GM03348 (cell line): ENCODE measurements around the gene PRKAG2.
"Not testable (repeated sequence)": the region's sequence is repeated elsewhere in the genome, so short reads cannot be mapped to it uniquely, and the experiment has no call there.

ENCODE experiments used
- DNase-seq: peaks from one replicate; pipeline ENCODE4 v3.0.0; 2012; ENCODE audit warnings: low spot score

Gene PRKAG2

DNA sequence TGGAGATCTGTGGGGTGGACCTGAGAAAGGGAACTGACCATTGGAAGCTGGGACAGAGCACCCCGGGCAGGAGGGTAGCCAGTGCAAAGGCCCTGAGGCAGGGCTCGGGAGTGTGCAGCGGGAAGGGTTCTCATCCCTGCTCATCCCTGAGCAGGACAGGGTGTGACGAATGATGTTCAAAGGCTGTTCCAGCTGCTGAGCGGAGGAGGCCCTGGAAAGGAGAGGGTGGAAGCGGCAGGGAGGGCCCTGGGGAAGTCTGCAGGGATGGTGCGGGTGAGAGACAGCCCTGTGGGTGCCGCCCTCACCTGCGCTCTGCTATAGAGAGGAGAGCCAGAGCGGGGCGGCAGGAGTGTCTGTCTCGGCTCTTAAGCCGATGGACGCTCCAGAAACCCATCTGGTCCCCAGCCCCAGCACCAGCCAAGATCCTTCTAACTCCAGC lies 43.7 kb downstream of the PRKAG2 start:
- DNase-seq, result no peak

DNA sequence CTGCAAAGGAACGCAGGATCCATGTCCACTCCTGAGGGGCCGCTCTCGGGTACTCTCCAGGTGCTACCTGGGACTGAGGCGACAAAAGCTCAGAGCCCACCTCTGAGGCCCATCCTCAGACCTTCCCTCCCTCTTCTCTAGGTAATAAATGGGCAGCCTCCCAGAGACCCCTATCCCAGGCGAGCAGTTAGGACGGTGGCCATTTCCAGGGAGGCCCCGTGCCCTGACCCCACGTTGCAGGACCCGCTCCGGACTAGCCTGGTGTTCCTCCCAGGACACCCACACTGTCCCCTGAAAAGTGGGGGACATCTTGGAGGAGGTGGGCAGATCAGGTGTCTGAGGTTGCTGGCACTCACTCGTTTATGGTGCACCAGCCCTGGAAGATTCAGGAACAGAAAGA lies 44.3 kb downstream of the PRKAG2 start:
- no peak for DNase-seq

DNA sequence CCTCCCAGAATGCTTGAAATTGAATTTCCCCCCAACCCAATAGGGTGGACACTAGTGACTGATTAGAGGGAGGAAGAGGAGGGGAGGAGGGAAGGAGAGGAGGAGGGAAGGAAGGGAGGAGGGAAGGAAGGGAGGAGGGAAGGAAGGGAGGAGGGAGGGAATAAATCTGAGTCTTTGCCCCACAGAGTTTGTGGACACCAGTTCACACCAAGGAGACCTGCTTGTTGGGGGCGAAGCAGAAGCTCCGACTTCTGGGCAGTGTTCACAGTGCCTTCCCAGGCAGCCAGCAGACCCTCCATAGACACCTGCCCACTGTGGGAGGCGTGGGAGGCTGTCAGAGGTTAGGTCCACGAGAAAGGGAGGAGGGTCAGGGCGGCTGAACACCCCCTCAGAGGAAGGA lies 44.8 kb downstream of the PRKAG2 start:
- no peak for DNase-seq

DNA sequence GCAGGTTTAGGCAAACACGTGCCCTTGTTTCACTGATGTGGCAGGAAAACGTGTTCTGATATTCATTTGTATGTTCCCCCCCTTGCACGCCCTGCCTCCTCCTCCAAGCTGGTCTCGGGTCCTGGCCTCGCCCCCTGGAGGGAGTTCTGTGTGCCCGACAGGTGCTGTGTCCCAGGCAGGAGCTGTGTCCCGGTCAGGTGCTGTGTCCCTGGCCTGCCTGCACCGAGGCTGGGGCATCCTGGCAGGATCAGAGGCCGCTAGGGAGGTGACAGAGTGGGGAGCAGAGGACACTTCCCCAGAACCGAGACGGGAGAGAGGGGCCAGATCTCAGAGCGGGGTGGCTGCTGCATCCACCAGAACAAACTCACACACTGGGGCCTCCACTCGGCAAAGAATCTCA lies 45.3 kb downstream of the PRKAG2 start:
- DNase-seq, result no peak

DNA sequence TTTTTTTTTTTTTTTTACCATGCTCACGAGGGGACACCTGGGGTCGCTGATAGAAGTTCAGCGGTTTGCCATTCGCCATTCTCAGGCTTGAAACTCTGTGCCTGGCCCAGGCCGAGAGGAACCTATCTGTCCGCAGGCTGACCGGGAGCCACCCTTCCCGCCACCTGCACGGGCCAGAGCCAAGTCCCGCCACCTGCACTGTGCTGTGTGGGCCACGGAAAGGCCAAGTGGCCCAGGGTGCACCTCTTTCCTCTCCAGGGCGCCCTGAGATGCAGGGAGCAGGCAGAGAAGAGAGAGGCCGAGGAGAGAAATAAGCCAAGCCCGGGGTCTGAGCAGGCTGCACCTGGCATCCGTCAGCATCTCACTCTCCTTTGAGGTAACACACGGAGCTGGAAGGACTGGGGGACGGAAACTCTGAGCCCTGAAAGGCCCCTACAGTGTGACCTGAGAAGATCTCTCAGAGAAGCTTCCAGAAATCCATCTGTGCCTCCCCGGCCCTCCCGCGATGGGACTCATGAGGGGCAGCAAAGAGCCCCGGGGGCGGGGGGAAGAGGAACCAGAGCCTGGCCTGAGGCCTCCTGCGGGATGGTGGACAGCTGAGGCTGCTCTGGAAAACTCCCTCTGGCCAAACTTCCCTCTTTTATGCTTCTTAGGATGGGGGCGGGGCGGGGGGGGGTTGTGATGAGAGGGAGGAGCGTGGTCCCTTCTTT lies 46.6 kb downstream of the PRKAG2 start:
- DNase-seq, result no peak

DNA sequence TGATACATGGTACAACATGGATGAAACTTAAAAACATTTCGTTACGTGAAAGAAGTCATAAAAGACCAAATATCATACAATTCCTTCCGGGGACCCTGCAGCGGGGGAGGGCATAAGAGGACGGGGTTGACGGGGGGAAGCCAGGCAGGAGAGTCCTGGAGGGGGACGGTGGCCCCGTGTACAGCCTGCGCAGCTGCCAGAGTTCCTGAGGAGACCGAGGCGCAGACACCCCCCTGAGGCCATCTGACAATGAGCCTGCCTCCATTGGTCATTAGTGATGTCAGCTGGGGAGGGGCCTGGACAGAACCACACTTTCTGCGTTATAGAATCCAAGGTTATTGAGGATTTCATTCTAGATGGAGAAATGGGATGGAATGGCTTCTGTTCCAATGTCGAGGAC lies 47.2 kb downstream of the PRKAG2 start:
- DNase-seq, result no peak

DNA sequence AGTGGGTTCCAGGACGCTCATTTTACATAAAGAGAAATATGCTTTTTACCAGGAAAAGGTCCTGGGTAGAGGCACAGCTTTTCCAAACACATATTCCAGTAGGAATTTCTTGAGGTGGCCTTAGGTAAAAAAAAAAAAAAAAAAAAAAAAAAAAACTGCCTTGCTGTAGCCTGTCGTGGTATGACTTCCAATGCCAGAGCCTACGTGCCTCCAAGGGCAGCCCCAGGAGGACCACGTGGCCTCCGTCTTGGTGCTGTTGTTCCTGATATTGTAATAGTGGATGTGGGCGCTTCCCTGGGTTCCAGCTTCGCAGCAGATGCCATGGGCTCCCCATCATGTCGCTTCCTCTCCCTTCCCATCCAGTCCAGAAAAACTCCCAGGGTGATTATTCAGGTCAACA lies 49.3 kb downstream of the PRKAG2 start:
- DNase-seq, result no peak

DNA sequence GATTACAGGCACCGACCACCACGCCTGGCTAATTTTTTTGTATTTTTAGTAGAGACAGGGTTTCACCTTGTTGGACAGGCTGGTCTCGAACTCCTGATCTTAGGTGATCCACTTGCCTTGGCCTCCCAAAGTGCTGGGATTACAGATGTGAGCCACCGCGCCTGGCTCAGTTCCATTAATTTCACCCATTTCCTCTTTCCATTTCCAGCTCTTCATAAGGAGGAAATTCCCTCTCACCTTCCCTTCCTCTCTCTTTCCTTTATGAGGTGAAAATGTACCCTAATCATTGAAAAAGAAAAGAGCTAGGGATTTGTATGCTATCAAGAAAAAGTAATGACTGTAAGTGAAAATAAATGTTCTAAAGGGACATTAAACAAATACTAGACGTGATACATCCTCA lies 50.6 kb downstream of the PRKAG2 start:
- DNase-seq, result not testable (repeated sequence)

DNA sequence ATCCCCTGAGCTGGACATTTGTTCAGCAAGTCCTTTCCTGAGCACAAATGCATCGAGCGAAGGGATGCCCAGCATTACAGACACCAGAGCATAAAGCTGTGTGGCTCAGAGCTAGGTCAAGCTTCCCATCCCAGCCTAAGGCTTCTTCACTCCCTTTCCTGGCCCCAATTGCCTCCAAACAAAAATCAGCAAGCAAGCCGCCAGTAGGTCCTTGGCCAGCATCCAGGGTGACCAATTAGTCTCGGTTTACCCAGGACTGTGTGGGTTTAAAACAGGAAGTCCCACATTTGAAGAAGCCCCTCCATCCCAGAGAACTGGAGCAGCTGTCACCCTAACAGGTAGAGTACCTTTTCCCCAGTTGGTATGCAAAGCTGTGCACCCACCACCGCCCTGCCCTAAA lies 51.2 kb downstream of the PRKAG2 start:
- DNase-seq, result no peak

DNA sequence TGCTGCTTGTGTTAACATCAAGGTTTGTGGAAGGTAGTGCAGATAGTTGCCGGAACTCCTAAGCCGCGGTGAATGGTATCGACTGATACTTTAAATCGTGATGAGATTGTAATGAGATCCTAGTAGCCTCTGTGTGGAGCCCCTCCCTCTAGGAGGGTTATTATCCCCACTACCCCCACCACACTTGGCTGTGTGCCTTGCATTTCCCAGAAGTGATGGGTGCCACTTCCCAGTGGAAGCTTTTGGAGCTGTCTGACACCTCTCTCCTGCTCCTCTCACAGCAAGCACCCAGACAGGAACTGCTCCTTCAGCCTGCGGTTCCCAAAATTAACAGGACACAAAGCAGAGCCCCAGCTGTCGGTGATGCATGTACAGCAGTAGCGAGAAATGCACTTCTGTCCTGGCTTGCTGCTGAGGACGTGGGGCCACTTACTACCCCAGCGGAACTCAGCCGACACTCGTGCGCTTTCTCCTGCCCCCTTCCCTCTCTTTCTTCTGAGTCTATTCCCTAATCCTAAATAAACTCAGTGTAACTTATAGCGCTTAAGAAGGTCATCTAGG lies 52.5 kb downstream of the PRKAG2 start:
- no peak for DNase-seq

DNA sequence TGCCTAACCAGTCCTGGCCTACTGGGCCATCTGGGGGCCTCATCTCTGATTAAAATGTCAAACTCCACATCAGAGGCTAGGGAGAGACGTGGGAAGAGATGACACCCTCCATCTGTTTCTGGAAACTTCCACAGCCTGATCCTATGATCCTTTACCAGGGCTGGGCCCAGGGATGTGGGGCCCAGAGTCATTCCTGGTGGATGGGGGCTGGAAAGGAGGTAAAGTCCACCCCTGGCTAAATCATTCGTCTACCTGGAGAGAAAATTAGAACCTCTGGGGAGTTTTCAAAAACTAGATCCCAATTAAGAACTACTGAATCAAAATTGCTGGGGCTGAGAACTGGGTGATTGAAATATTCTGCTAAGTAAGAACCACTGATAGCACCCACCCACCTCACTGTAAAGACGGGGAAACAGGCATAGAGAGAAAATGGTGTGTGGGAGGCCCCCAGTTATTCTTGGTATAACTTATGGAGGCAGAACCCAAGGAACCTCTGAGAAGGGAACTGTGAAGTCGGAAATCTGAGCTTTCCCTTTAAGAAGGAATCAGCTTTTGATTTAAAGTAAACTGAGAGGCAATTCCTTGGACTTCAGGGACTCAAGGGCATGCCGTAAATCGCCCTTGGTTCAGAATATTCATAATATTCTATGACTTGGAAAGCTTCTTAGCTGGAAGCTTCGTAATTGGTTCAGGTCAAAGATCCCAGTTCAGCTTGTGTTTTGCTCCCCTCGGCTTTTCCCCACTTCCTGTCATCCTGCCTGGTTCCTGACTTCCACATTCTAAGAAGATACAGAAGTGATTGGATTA lies 53.1 kb downstream of the PRKAG2 start:
- DNase-seq, result no peak

DNA sequence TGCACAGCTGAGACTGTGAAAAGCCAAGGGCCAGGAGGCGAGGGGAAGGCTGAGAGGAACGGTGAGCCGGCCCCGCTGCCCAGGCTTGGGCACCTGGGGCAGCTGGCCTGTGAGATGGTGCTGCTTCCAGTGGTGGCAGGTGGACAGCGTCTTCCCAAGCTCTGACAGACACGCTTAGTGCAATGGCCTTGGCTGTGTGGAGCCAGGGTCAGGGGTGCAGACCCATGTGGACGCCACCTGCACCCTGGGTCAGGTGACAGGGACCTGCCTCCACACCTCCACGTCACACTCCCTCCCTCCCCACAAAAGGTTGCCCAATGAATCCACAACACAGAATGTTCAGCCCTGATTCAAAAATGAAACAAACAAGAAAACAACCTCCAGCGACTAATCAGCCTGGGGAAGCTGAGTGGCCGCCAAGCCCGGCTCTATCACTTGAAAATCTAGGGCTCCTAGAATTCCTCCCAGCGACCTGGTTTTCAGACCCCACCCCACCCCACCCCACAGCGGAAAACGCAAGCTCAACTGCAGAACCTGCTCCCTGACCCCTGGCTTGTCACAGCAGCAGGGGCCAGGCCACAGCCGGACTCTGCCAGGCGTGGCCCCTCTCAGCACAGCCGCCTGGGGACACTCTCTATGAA lies 54.3 kb downstream of the PRKAG2 start:
- no peak for DNase-seq

DNA sequence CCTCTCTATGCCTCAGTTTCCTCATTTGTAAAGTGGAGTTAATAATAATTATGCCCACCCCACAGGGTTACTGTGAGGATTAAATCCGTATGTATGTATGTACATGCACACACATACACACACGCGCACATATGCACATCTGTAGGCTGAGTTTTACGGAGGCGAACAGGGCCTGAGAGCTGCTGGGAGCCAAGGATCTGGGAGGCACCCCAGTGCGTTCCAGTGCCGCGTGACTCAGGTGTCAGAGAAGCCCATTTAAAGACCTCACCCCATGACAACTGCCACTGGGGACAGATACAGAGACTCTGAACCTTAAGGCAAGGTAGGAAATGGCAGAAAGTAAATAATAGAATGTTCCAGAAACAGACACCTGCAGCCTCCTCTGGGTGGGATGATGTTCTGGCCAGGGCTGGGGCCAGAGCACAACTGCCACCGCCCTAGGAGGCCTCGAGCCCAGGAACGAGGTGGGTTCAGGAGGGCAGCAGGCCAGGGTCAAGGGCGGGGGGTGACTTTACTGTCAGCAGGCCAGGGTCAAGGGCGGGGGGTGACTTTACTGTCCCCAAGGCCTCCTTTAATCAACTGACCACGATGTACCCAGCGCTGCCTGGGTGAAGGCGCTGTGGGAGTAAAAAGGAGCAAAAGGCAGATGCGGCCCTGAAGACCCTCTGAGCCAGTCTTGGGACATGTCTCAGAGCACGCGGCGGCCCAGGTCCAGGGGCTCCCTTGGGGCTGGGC lies 54.9 kb downstream of the PRKAG2 start:
- no peak for DNase-seq

DNA sequence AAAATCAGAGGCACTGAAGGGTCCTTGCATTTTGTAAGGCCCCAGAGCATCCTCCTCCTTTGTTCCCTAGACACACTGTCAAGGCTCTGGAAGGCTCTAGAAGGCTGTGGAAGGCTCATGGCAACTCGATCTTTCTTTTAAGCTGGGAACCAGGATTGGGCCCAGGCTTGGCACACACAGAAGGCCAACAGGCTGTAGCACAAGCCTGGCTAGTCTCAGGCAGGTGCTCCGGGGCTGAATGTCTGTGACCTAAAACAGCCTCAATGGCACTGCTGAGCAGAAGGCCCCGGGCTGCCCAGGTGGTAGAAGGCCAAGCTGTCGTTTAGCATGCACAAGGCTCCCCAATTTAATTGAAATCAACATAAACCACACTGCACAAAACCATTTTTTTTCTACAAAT lies 55.7 kb downstream of the PRKAG2 start:
- no peak for DNase-seq

DNA sequence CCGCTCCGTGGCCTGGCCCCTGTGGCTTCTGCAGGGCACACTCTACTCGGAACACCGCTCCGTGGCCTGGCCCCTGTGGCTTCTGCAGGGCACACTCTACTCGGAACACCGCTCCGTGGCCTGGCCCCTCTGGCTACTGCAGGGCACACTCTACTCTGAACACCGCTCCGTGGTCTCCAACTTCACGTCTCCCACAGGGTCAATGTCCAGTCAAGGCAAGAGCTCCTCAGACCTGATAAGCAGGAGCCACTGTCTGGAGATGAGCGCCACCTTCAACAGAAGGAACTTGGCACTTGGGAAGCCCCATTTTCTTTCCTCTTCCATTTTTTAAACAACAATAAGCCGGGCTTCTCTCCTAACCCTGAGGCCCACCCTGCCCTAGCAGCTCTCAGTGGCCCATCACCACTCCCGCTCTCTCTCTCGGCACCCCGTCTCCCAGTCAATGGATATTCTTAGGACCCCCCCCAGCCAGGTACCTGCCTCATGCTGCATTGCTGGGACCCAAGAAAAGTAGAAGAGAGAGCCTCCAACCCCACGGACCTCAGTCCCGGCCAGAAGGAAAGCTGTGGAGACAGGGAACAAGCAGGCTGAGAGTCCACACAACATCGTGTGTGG lies 56.3 kb downstream of the PRKAG2 start:
- DNase-seq, result no peak

DNA sequence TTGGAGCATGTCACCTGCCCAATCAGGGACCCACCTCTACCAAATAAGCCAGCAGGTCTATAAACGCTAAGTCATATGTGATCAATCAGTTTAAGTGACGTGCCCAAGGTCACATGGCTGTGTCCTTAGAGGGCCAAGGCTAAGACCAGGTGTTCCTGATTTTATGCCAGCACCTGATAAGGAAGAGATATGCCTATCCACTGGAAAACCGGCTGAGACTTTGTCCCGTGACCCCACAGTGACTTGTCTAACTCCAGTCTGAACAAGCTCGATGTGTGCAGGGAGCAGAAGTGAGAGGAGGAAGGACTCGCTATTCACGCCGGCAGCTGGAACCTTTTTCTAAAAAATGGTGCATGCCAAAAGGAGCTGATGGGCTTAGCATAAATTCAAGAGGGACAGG lies 57.0 kb downstream of the PRKAG2 start:
- DNase-seq, result no peak

DNA sequence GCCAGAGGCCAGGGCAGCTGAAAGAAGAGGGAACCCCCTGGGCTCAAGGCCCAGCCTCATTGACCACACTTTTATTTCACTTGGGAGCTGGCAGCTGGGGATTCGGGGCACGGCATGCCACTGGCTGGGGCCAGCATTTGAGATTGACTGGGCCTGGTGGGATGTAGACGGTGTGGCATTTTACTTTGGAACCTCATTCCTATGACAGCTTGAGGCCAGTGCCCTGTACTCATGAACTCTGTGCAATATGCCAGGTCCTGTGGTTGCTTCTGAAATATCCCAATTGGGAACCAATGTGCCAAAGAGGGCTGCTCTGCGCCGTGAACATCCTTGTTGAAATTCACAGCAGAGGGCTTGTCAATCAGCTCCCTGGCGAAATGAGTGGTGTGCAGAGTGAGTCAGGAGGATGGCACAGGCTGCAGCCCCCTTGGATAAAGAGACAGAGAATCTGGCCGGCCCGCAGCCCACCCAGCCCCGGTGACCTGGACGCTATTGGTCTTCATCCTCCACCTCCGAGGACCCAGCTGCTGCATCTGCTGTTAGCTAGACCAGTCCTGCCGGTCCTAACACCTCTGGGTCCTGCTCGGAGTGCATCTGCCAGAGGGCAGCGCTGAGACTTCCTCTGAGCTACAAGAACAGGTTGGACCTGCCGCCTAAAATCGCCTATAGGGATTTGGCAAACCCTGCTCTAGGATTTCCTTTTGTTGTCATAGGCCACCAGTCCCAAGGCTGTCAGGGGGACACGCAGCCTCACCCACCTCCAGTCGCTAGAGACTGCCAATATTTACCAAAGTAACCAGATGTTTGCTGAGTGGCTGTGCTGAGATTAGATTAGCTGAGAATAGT lies 58.0 kb downstream of the PRKAG2 start:
- no peak for DNase-seq

DNA sequence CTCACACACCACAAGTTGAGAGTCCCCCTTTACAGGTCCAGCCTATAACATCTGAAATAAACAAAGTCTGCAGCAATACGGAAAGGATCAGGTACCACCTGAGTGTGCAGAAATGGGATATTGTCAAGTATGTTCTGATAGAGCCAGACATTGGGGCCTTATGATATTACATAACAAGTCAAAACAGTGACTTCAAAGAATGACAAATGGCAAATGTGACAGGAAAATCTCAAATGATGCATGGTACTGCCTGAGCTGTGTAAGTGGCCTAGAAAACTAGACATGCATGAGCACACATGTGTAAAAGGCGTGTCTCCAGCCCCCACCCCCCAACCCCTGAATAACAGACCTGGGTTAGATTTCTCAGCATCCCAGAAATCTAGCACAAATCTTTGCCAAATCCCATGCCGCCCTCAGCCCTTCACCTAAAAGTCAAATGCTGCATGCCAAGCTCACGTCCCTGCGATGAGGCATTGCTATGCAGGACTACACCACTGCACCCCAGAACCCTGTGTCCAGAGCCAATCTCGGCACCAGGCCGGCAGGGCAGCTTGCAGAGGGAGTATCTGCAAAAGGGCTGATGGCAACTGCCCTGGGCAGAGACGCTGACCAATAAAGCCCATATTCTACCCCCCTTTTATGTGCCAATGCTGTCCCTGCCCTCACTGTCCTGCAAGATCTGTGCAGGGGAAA lies 58.8 kb downstream of the PRKAG2 start:
- DNase-seq, result no peak

DNA sequence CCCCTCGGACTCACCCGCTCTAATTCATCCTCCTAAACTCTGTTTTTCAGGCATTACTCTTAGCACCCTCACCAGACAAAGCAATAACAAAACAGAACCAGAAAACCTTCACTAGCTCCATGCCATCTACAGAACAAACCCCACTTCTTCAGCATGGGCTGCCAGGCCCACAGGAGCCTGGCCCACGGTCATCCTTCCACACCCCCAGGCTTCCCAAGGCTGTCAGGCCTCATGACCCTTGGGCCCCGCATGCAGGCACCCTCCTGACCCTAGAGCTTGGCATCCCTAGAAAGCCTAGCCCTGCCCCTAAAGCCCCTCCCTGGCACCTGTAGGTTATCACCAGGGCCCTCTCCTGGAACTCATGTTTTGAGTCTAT lies 59.6 kb downstream of the PRKAG2 start:
- no peak for DNase-seq
